Loucy (cell line): ENCODE data around the gene BRWD1.

ENCODE experiments used
- H2AFZ ChIP-seq: fragments of 200-600 bp; sonication (generic); 2 replicates; pipeline ENCODE4 v1.6.0; 2016; ENCODE audit warnings: antibody characterized with exemption, mild to moderate bottlenecking, low read length, moderate library complexity
- H3F3A ChIP-seq: fragments of 200-600 bp; 2 replicates; pipeline ENCODE4 v1.6.0; 2016; ENCODE audit warnings: antibody characterized with exemption, low read depth, mild to moderate bottlenecking
- H3K27me3 ChIP-seq: fragments of 200-600 bp; sonication (generic); 2 replicates; pipeline ENCODE4 v1.6.1; 2014; ENCODE audit warnings: low read length, mild to moderate bottlenecking; ENCODE audit not compliant: insufficient read depth, poor library complexity, severe bottlenecking
- H3K36me3 ChIP-seq: fragments of 200-600 bp; sonication (generic); 2 replicates; pipeline ENCODE4 v1.6.1; 2016; ENCODE audit warnings: low read length; ENCODE audit not compliant: insufficient read depth
- H3K4me1 ChIP-seq: fragments of 200-600 bp; sonication (generic); 2 replicates; pipeline ENCODE4 v1.5.1; 2014; ENCODE audit warnings: low read length, mild to moderate bottlenecking; ENCODE audit not compliant: insufficient read depth, poor library complexity, severe bottlenecking
- H3K4me2 ChIP-seq: fragments of 200-600 bp; sonication (generic); 2 replicates; pipeline ENCODE4 v1.6.0; 2014; ENCODE audit warnings: antibody characterized with exemption, low read length, low read depth, mild to moderate bottlenecking; ENCODE audit not compliant: poor library complexity, severe bottlenecking
- H3K4me3 ChIP-seq: fragments of 200-600 bp; sonication (generic); 2 replicates; pipeline ENCODE4 v1.5.1; 2014; ENCODE audit warnings: low read length, mild to moderate bottlenecking, mixed read lengths; ENCODE audit not compliant: poor library complexity, severe bottlenecking
- H3K79me2 ChIP-seq: fragments of 200-600 bp; sonication (generic); 2 replicates; pipeline ENCODE4 v1.6.1; 2014; ENCODE audit warnings: low read length; ENCODE audit not compliant: insufficient read depth
- H3K9ac ChIP-seq: fragments of 200-600 bp; sonication (generic); 2 replicates; pipeline ENCODE4 v1.6.0; 2014; ENCODE audit warnings: mild to moderate bottlenecking, low read depth, low read length, moderate library complexity; ENCODE audit not compliant: poor library complexity, severe bottlenecking
- H3K9me2 ChIP-seq: fragments of 200-600 bp; sonication (generic); replicated peaks from 2 replicates; pipeline ENCODE4 v1.6.1; 2016; ENCODE audit warnings: low read depth, low read length, mixed read lengths
- H3K9me3 ChIP-seq: fragments of 200-600 bp; sonication (generic); 2 replicates; pipeline ENCODE4 v1.6.1; 2014; ENCODE audit warnings: mild to moderate bottlenecking, antibody characterized with exemption, low read length, low read depth; ENCODE audit not compliant: insufficient read depth
- H4K20me1 ChIP-seq: fragments of 200-600 bp; sonication (generic); 2 replicates; pipeline ENCODE4 v1.6.0; 2014; ENCODE audit warnings: antibody characterized with exemption, low read length, mild to moderate bottlenecking; ENCODE audit not compliant: insufficient read depth, poor library complexity, severe bottlenecking
- CTCF ChIP-seq: fragments of 200-600 bp; sonication (generic); conservative IDR thresholded peaks from 2 replicates; pipeline ENCODE4 v1.5.1; 2014; ENCODE audit warnings: mild to moderate bottlenecking, antibody characterized with exemption, low read length
- EZH2phosphoT487 ChIP-seq: fragments of 200-600 bp; IDR thresholded peaks from 2 replicates; pipeline ENCODE4 v1.6.1; 2018; ENCODE audit warnings: antibody characterized with exemption, mild to moderate bottlenecking, moderate library complexity, borderline replicate concordance

BRWD1 gene

GRCh38 chr21:39344848-39345247 lies 31.4 kb upstream of the BRWD1 start:
- H3F3A ChIP-seq: 0 out of 2 replicates have a peak, but pooled peaks cover 6% of the 10 kb centered on the region
- peak overlapping the region; percentile 96 for H3K9ac ChIP-seq
- peak overlapping the region; percentile 97 for H3K4me2 ChIP-seq

GRCh38 chr21:39341249-39341923 lies 28.0 kb upstream of the BRWD1 start:
- H3K9me3 ChIP-seq: no peaks in the 10 kb centered on the region
- TF ChIP-seq CTCF: no peak
- no peak for TF ChIP-seq EZH2phosphoT487
- H3K9ac ChIP-seq: no peak overlapping the region
- no peaks in the 10 kb centered on the region for H3K9me2 ChIP-seq
- no peak overlapping the region for H3K4me2 ChIP-seq
- no peaks in the 10 kb centered on the region for H3F3A ChIP-seq
- H3K79me2 ChIP-seq: peaks cover 34% of the 10 kb centered on the region
- peaks cover 46% of the 10 kb centered on the region for H3K36me3 ChIP-seq
- H3K4me3 ChIP-seq: no peak overlapping the region
- no peak overlapping the region for H2AFZ ChIP-seq
- H3K4me1 ChIP-seq: peaks cover 21% of the 10 kb centered on the region
- H4K20me1 ChIP-seq: peaks cover 34% of the 10 kb centered on the region
- H3K27me3 ChIP-seq: no peaks in the 10 kb centered on the region

More at GRCh38 chr21:39344848-39345247, 31.4 kb upstream of the BRWD1 start:
- H4K20me1 ChIP-seq: peaks cover 55% of the 10 kb centered on the region
- peaks cover 58% of the 10 kb centered on the region for H3K79me2 ChIP-seq
- peak overlapping the region; percentile 98 for H3K4me3 ChIP-seq
- peaks cover 31% of the 10 kb centered on the region for H3K4me1 ChIP-seq
- no peaks in the 10 kb centered on the region for H3K27me3 ChIP-seq
- no peaks in the 10 kb centered on the region for H3K9me2 ChIP-seq
- peaks cover 51% of the 10 kb centered on the region for H3K36me3 ChIP-seq
- H3K9me3 ChIP-seq: no peaks in the 10 kb centered on the region
- no peak overlapping the region for H2AFZ ChIP-seq
- no peak for TF ChIP-seq EZH2phosphoT487
- no peak for TF ChIP-seq CTCF

- Histone ChIP-seq H3K79me2 (peaks cover 27% of the 10 kb centered on the region), H4K20me1 (peaks cover 27% of the 10 kb centered on the region), H3K4me2 (no peak overlapping the region), H3K36me3 (peaks cover 42% of the 10 kb centered on the region), H3F3A (no peaks in the 10 kb centered on the region), H3K9me2 (no peaks in the 10 kb centered on the region), H3K27me3 (no peaks in the 10 kb centered on the region), H2AFZ (no peak overlapping the region), H3K9me3 (no peaks in the 10 kb centered on the region), H3K4me1 (peaks cover 14% of the 10 kb centered on the region), H3K4me3 (no peak overlapping the region), H3K9ac (no peak overlapping the region)
- no peak for TF ChIP-seq CTCF
These were observed 27.3 kb upstream of the BRWD1 start for GRCh38 chr21:39340687-39341086.
